Fibroblast of lung (primary cell): ENCODE measurements around the gene FMNL3.

Experiments
- EZH2 ChIP-seq: IDR thresholded peaks from 2 replicates; pipeline ENCODE4 v1.5.1; 2012; ENCODE audit warnings: low read length, control low read depth, mild to moderate bottlenecking; ENCODE audit errors: missing control alignments
- TF ChIP-seq, protein P1 (sequence below), 2 donors: IDR thresholded peaks in 1 of 2; conservative IDR thresholded peaks in 1 of 2; 1 replicate in 1 of 2; 2 replicates in 1 of 2; pipeline ENCODE4 v1.5.1; 2011 to 2012; ENCODE audit warnings: low read length in 2 of 2, control low read depth in 1 of 2, inconsistent platforms in 1 of 2, low read depth in 1 of 2, mild to moderate bottlenecking in 1 of 2

DNA sequence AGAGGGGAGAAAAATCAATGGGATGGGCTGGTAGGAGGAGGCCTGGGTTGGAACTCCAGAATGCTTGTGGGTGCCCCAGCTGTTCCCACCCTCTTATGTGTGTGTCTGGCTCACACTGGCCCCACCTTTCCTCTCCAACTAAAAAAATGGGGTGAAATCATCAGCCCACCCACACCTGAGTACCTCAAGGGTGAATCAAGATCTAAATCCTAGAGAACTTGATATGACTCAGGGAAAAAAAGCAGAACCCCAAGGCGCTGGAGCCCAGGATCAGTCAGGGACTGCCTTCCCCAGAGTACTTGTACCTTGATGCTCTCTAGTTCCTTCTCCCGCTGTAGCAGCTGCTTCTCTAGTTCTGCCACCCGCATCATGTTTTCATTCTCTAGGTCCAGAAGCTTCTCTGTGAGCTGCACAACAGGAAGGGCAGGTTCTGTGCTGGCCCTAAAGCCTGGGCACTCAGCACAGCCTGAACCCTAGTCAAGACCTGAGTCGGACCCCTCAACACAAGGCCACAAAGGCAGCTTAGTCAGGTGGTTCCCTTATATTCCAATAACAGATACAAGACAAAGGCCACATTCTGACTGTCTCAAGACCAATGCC, 54.2 kb downstream of the FMNL3 start:
- TF ChIP-seq EZH2 = no peak
- TF ChIP-seq, protein P1, sequence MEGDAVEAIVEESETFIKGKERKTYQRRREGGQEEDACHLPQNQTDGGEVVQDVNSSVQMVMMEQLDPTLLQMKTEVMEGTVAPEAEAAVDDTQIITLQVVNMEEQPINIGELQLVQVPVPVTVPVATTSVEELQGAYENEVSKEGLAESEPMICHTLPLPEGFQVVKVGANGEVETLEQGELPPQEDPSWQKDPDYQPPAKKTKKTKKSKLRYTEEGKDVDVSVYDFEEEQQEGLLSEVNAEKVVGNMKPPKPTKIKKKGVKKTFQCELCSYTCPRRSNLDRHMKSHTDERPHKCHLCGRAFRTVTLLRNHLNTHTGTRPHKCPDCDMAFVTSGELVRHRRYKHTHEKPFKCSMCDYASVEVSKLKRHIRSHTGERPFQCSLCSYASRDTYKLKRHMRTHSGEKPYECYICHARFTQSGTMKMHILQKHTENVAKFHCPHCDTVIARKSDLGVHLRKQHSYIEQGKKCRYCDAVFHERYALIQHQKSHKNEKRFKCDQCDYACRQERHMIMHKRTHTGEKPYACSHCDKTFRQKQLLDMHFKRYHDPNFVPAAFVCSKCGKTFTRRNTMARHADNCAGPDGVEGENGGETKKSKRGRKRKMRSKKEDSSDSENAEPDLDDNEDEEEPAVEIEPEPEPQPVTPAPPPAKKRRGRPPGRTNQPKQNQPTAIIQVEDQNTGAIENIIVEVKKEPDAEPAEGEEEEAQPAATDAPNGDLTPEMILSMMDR (conservative IDR thresholded peaks at IDR 0.05 in 1 of 2, IDR thresholded peaks at IDR 0.05 in 1 of 2; ENCODE audit: low read depth in 1 of 2, low read length in 2 of 2) = no peak
